A549 (cell line): Measurements from ENCODE around the gene FYB1.

Experiments
- CTCF ChIP-seq: fragments of >200 bp; sonication (Bioruptor Twin); formaldehyde crosslinking; IDR thresholded peaks from 3 replicates; pipeline ENCODE4 v1.5.1; 2016
- REST ChIP-seq: fragments of 200-600 bp; sonication (generic); IDR thresholded peaks from 2 replicates; pipeline ENCODE4 v1.6.1; 2016; ENCODE audit warnings: antibody characterized with exemption, mild to moderate bottlenecking, moderate library complexity

- no peak for TF ChIP-seq REST
- TF ChIP-seq CTCF = no peak
Measured at GRCh38 chr5:39176759-39177630, 42.4 kb downstream of the FYB1 start.
